Thyroid gland (tissue), 4 donors: ENCODE results near the gene APOL4. TPM values are rescaled to one million over a fixed set of nuclear protein-coding genes. Genes with fewer than 3 reads are reported as not detected.
"Not testable (repeated sequence)": the region's sequence is repeated elsewhere in the genome, so short reads cannot be mapped to it uniquely, and the experiment has no call there.

Experiments
- DNase-seq, 2 donors: peaks; one replicate each; pipeline ENCODE4 v3.0.0-alpha.2; 2019
- H3K27ac ChIP-seq, 3 donors: fragments of 200-600 bp; sonication (generic); 1 replicate in 2 of 3; 2 replicates in 1 of 3; pipeline ENCODE4 v1.5.1; 2016 to 2019; ENCODE audit warnings: mild to moderate bottlenecking in 1 of 3, moderate library complexity in 1 of 3
- H3K27me3 ChIP-seq: fragments of 200-600 bp; sonication (generic); one replicate; pipeline ENCODE4 v1.5.1; 2019
- H3K36me3 ChIP-seq, 2 donors: fragments of 200-600 bp; sonication (generic); one replicate each; pipeline ENCODE4 v1.5.1; 2016 to 2019
- H3K4me1 ChIP-seq, 2 donors: fragments of 200-600 bp; sonication (generic); one replicate each; pipeline ENCODE4 v1.5.1; 2017 to 2019
- H3K4me3 ChIP-seq, 3 donors: fragments of 200-600 bp; sonication (generic); replicated peaks in 1 of 3; 1 replicate in 2 of 3; 2 replicates in 1 of 3; pipeline ENCODE4 v1.5.1; 2016; ENCODE audit warnings: mild to moderate bottlenecking in 1 of 3
- H3K9me3 ChIP-seq: fragments of 200-600 bp; sonication (generic); one replicate; pipeline ENCODE4 v1.5.1; 2017
- CTCF ChIP-seq, 6 experiments: fragments of 200-600 bp in 3 of 6; fragments of 450-650 bp in 3 of 6; sonication (generic) in 3 of 6; IDR thresholded peaks; one replicate each; pipeline ENCODE4 v1.5.1; 2016 to 2019; ENCODE audit warnings: antibody characterized with exemption in 6 of 6, mild to moderate bottlenecking in 2 of 6, inconsistent platforms in 1 of 6, moderate library complexity in 1 of 6
- POLR2A ChIP-seq, 2 donors: fragments of 450-650 bp; IDR thresholded peaks; one replicate each; pipeline ENCODE4 v1.6.1; 2017; ENCODE audit warnings: antibody characterized with exemption in 2 of 2, mild to moderate bottlenecking in 2 of 2, moderate library complexity in 1 of 2
- WGBS, 2 donors: methylation state at CpG; one replicate each; pipeline ENCODE4 v1.1.5; 2017; 5-methylcytosine and 5-hydroxymethylcytosine counted together
- intact Hi-C: fragments of 100-400 bp; cut with DNase I; formaldehyde crosslinking; loops from one replicate; pipeline ENCODE4 v1.15.1; 2023
- total RNA-seq, 4 donors: library from RNA; depleted of rRNA; stranded (reverse); fragments of >200 nt; gene quantifications; one replicate each; pipeline ENCODE4 v1.2.3, GENCODE V29; 2016

The APOL4 gene
- total RNA-seq, 4 donors from 2014 or later, result 5.8 to 16.1 (median 7.5) TPM; not detected in 1

- Histone ChIP-seq H3K36me3 (no peaks in the 10 kb centered on the region), H3K4me1 (no peaks in the 10 kb centered on the region), H3K27me3 (no peaks in the 10 kb centered on the region), H3K4me3 (no peak overlapping the region), H3K9me3 (no peaks in the 10 kb centered on the region), H3K27ac (no peak overlapping the region)
- intact Hi-C loops, result no loop called here
- no peak for TF ChIP-seq CTCF (IDR thresholded peaks at IDR 0.05)
- TF ChIP-seq POLR2A (IDR thresholded peaks at IDR 0.05), result no peak
- 96 to 97% methylated on average over 3 of the region's 3 CpGs for WGBS, 2 donors
- no peak for DNase-seq
These were observed 35.5 kb downstream of the APOL4 start for GRCh38 chr22:36166086-36166485.

DNA sequence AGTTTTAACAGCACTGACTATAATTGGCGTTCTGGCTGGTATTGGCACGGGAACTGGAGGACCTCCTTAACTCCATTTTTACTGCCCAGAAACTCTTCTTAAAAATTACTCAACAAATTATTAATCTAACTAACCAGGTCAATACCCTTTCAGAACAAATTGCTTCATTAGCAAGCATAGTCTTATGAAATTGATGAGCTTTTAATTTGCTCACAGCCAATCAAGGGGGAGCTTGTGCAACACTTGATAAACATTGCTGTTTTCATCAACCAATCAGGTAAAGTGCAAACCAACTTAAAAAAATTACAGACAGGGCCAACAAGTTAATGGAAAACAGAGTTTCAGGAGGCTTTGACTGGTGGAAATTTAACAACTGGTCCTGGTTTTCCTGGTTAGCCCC is 36.5 kb downstream of the APOL4 start:
- intact Hi-C loops, result no loop called here
- no peaks in the 10 kb centered on the region for H3K27me3 ChIP-seq
- H3K4me1 ChIP-seq, result peaks cover 3 to 6% of the 10 kb centered on the region in 2 donors
- DNase-seq, result no peak
- TF ChIP-seq POLR2A (IDR thresholded peaks at IDR 0.05) (no peak), CTCF (IDR thresholded peaks at IDR 0.05) (no peak)
- H3K36me3 ChIP-seq, result no peaks in the 10 kb centered on the region
- no peak overlapping the region for H3K4me3 ChIP-seq
- no peaks in the 10 kb centered on the region for H3K9me3 ChIP-seq
- 86 to 95% methylated on average over 2 of the region's 2 CpGs for WGBS, 2 donors
- H3K27ac ChIP-seq, result no peak overlapping the region

DNA sequence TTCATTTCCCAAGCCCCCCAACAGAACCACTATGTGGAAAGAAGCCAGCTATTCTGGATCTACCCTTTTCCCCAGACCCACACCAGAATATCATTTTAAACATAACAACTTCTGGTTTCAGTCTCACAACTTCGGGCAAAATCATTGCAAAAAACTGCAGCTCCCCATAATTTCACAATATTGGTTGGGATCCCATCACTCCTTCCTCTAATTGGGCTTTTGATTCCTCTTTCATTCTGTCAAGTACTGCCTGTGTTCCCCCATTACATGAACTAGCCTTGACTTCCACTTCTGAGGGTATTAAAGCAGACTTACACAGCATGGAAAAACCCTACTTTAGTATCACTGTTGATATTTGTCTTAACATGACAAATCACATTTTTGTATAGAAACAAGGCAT is 37.0 kb downstream of the APOL4 start:
- WGBS, 2 donors, result 89 to 96% methylated on average over 1 of the region's 1 CpG
- TF ChIP-seq POLR2A (IDR thresholded peaks at IDR 0.05) (no peak), CTCF (IDR thresholded peaks at IDR 0.05) (no peak)
- H3K27me3 ChIP-seq, result no peaks in the 10 kb centered on the region
- H3K36me3 ChIP-seq, result no peaks in the 10 kb centered on the region
- H3K4me3 ChIP-seq, result no peak overlapping the region
- intact Hi-C loops, result no loop called here
- DNase-seq, result no peak
- H3K4me1 ChIP-seq, result peaks cover 3 to 6% of the 10 kb centered on the region in 2 donors
- H3K27ac ChIP-seq, result no peak overlapping the region
- H3K9me3 ChIP-seq, result no peaks in the 10 kb centered on the region

GRCh38 chr22:36163497-36163896 is 38.1 kb downstream of the APOL4 start:
- Histone ChIP-seq H3K36me3 (no peaks in the 10 kb centered on the region), H3K27me3 (no peaks in the 10 kb centered on the region), H3K27ac (no peak overlapping the region), H3K4me1 (peaks cover 3 to 6% of the 10 kb centered on the region in 2 donors), H3K9me3 (no peaks in the 10 kb centered on the region), H3K4me3 (no peak overlapping the region)
- DNase-seq, result no peak
- 85 to 94% methylated on average over 2 of the region's 2 CpGs for WGBS, 2 donors
- intact Hi-C loops, result no loop called here
- TF ChIP-seq CTCF (IDR thresholded peaks at IDR 0.05), result no peak
- no peak for TF ChIP-seq POLR2A (IDR thresholded peaks at IDR 0.05)

GRCh38 chr22:36162127-36163034 is 39.2 kb downstream of the APOL4 start:
- intact Hi-C loops, result no loop called here
- Histone ChIP-seq H3K4me1 (peaks cover 3 to 7% of the 10 kb centered on the region in 2 donors), H3K4me3 (no peak overlapping the region), H3K36me3 (no peaks in the 10 kb centered on the region), H3K9me3 (no peaks in the 10 kb centered on the region), H3K27ac (no peak overlapping the region), H3K27me3 (no peaks in the 10 kb centered on the region)
- 85 to 90% methylated on average over 6 of the region's 6 CpGs for WGBS, 2 donors
- TF ChIP-seq CTCF (IDR thresholded peaks at IDR 0.05), result no peak
- no peak for TF ChIP-seq POLR2A (IDR thresholded peaks at IDR 0.05)
- no peak for DNase-seq

DNA sequence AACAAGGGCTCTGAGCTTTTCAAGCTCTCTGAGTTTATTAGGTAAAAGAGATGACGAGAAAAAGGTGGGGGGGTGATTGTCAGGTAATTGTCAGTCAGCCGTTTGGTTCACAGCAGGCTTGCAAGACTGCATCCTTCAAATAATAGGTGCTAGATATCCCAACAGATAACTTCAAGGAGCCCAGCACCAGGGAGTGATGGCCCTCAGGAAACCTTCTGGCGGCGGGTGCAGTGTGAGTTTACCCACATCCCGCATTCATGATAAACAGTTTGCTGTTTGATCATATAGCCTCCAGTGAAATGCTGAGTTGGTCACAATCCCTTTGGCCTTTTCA is 39.8 kb downstream of the APOL4 start:
- DNase-seq, H3K36me3 ChIP-seq, H3K27me3 ChIP-seq, H3K27ac ChIP-seq, intact Hi-C loops, H3K9me3 ChIP-seq, H3K4me3 ChIP-seq: not testable (repeated sequence)
- H3K4me1 ChIP-seq, result peaks cover 3 to 12% of the 10 kb centered on the region in 2 donors
- WGBS, 2 donors, result 52 to 79% methylated on average over 5 of the region's 5 CpGs
